Stimulated activated naive CD4-positive, alpha-beta T cell treated with Interleukin-2 at 50 U/mL for 16 hours (primary cell): ENCODE results near the gene PITPNM1.
"Not testable (repeated sequence)": the region's sequence is repeated elsewhere in the genome, so short reads cannot be mapped to it uniquely, and the experiment has no call there.

Experiments
- DNase-seq: peaks from one replicate; lab custom pipeline; 2025; lab: John Stamatoyannopoulos, UW

PITPNM1 gene

DNA sequence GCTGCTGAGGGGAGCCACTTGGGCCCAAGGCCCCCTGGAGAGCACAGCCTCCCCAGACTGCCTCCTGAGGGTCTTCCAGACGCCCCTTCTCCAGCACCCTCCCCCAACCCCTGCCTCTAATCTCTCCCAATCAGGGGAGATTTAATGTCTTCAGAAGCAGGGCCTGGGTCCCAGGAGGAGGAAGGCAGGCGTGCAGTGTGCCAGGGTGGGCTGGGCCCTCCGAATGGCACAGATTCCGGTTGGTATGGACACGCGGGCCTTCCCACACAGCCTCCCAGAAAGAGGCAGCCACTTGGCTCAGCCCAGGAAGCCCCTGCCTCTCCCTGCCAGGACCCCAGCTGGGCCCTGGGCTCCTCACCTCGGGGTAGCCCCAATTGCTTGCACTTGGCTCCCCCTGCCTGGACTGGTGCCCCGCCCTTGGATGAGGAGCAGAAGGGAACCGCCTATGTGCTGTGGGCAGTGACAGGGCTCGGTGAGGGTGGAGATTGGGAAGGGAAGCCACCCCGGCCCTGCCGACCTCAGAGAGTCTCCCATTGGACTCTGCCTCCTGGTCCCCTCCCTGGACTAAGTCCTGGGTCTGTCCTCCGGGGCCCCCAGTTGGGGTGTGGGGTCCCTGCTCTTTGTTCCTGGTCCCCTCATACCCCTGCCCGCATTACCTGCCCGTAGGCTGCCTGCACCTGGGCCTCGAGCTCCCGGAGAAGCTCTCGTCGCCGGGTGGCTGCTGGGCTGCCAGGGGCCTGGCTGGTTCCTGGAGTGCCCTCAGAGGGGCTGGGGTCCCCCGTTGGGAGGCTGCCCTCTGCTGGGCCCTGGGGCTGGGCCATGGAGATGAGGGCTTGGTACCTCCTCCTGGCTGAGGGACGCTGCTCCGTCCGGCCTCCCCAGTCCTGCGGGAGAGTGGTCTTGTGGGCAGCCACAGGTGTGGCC lies 18.7 kb upstream of the PITPNM1 start:
- DNase-seq = no peak

DNA sequence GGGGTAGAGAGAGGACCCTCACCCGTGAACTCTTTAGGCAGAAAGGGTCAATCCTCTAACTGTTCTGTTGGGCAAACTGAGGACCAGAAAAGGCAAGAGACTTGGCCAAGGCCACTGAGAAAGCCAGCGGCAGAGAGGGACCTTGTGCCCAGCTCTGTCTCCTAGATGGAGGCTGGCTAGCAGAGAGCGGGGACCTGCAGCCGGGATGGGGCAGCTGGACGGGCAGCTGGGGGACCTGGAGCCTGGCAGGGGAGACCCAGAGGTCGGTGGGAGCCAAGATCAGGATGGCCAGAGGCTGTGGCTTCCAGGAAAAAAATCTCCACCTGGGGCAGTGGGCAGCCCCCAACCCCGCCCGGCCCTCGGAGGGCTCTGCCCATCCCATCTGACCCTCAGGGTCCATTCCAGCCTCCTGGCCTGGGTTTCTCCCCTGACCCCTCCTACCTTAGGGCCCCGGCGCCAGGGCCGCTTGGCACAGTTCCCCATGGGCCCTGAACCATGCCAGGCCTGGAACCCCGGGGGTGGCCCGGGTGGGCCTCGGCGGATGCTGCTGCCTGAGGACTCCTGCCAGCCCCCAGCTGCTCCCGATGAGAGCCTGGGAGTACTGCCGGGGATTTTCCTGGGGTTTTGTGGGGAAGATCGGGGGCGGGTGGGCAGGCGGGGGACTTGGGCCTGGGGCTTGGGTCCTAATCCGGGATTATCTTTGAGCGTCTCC lies 17.8 kb upstream of the PITPNM1 start, which contains the start of gene CABP2:
TSS of gene CABP2 (minus strand) at position 603 of the 712 bp plus-strand sequence. CDS start at position 483, 120 bp downstream.
- DNase-seq = no peak

DNA sequence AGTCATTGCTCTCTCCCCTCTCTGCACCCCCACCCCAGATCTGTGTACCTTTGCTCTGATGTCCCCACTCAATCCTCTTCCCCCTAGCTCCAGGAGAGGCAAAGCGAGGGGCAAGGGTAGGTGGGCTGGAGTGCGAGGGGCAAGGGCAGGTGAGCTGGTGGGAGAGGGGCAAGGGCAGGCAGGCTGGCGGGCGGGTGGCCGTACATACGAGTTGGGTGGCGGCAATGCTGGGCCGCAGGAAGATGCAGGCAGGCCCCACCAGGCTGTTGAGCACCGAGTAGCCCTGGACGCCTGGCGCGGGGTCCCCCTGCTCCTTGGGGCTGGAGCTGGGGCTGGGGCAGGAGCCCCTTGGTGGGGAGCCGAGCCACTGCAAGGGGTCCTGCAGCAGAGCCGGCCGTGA lies 17.2 kb upstream of the PITPNM1 start:
- DNase-seq = no peak

DNA sequence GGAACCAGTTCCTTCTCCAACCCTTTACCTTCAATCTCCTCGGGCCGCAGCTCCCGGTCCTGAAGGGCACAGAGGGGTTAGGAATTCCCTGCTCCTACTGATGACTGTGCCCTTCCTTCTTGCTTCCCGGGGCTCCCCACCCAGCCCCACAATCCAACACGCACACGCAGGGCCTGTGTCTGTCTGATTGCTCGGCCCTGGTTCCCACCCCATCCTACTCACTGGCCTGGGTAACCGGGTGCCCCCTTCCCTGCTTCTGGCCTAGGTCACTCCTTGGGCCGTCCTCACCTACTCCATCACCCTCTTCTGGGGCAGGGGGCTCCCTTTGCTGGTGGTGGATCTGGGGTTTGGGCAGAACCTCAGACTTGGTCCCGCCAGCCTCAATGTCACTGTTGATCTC lies 16.8 kb upstream of the PITPNM1 start:
- DNase-seq = no peak

DNA sequence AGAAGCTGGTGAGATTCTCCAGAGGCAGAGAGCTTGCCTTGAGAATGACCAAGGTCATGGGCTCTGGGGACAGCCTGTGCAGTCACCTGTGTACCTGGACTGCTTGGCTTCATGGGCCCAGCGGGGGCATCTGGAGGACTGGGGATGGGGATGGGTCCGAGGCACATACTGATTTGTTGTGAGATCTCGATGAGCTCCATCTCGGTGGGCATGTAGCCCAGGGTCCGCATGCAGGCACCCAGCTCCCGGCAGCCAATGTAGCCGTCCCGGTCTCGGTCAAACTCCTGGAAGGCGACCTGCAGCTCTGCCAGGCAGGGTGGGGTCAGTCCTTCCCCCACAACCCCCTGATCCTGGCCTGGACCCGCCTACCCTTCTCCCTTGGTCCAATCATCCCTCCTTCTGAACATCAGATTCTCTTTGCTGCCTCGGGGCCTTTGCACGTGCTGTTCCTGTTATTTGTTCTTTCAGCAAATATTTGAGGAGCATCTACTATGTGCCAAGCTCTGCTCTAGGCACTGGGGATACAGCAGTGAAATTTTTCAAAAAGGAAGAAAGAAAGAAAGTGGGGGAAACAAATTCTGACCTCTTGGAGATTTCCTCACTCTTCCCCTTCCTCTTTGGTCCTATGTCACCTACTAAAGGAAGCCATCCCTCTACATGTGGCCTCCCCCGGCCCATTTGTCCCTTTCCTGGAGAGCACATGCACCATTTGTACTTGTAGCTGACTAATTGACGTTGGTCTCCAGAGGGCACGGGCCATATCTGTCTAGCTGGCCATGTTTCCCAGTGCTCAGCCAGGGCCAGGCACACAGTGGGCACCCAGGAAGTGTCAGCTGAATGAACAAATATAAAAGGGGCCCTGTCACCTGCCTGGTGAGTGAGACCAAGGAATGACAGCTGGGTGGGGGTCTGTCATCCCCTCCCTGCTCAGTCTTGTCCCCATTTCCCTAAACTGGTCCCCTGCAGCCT lies 16.0 kb upstream of the PITPNM1 start:
- no peak for DNase-seq

DNA sequence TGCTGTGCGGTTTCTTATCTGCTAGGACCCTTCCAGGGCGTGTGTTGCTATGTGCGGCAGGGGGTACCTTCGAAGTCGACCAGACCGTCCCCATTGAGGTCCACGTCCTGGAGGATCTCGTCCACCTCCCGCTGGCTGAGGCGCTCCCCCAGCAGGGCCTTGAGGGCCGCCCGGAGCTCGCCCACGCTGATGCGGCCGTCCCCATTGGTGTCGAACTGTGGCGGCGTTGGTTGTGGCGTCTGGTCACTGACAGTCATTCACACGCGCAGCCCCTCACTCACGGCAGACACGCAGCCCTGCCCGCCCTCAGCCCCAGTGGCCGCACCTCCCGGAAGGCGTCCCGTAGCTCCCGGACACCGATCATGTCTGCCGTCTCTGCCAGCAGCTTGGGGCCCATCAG lies 14.6 kb upstream of the PITPNM1 start:
- DNase-seq = no peak

DNA sequence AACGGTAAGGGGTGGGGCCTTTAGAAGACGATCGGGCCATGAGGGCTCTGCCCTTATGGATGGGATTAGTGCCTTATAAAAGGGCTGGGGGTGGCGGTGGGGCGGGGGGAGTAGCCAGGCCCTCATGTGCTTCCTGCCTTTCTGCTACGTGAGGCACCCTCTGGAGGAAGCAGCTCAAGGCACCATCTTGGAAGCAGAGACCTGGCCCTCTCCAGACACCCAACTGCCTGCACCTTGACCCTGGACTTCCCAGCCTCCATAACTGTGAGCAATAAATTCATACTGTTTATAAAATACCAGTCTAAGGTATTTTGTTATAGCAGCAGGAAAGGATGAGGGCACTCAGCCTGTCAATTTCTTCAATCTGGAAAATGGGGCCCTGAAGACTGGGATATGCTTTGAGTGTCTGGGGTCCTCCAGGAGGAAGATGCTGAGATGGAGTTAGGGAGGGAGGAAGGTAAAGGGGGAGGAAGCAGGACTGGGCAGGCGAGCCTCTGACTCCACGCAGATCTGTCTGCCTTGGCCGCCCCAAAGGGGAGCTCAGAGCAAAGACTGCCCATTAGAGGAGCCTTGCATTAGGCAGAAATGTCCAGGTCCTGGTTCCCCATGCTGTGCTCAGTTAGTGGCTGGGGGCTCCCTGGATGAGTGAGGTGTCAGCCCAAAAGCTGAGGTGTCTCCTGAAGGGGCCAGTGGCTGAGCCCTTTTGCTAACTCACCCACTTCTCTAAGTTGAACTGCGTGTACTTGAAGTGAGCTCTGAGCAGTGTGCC lies 12.8 kb upstream of the PITPNM1 start:
- no peak for DNase-seq

DNA sequence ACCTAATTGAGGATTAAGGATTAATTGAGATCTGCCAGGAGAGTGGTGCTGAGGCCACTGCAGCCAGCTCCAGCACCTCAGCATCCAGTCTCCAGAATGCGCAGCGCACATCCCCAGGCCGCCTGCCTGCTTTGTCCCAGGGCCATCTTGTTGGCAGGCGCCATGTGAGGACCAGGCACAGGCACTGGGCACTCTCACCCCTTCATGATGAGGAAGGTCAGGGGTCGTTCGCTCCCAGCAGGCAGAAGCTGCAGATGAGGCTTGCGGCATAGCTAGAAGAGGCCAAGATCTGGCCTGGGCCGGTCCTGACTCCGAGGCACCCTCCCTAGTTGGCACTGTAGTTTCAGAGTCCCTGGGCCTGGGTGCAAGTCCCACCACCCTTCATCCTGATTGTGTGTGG lies 11.6 kb upstream of the PITPNM1 start:
- DNase-seq = no peak

DNA sequence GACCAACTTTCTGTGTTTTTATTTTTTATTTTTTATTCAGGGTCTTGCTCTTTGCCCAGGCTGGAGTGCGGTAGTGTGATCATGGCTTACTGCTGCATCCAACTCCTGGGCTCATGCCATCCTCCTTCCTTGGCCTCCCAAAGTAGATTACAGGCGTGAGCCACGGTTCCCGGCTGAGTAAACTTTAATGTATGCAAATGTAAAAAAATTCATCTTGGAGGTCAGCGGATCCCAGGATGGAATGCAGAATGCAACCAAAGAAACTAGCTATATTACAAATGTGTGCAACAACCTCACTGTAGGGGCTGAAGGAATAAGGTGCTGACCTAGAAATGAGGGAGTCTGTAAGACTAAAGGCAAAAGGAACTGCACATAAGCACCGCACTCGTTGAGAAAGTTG lies 9.0 kb upstream of the PITPNM1 start:
- DNase-seq = no peak

DNA sequence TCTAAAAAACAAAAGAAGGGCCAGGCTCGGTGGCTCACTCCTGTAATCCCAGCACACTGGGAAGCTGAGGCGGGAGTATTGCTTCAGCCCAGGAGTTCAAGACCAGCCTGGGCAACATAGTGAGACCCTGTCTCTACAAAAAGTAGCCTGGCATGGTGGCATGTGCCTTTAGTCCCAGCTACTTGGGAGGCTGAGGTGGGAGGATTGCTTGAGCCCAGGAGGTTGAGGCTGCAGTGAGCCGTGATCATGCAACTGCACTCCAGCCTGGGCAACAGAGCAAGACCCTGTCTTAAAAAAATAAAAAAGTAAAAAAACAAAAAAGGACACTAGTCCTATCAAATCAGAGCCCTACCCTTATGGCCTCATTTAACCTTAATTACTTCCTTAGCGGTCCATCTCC lies 6.4 kb upstream of the PITPNM1 start:
- not testable (repeated sequence) for DNase-seq

DNA sequence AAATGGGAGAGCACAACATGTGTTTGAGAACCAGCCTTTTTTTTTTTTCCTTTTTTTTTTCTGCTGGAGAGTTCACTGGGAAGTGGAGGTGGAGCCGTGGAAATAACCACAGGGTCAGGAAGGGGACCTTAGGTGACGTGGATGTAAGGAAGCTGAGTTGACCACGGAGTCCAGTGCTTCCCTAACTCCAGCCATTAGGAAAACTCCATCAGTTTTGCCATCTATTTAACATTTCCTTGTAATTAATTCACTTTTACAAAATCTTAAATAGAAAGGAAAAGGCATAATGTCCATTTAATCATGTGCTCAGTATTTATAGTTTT lies 4.8 kb upstream of the PITPNM1 start:
- DNase-seq = no peak

DNA sequence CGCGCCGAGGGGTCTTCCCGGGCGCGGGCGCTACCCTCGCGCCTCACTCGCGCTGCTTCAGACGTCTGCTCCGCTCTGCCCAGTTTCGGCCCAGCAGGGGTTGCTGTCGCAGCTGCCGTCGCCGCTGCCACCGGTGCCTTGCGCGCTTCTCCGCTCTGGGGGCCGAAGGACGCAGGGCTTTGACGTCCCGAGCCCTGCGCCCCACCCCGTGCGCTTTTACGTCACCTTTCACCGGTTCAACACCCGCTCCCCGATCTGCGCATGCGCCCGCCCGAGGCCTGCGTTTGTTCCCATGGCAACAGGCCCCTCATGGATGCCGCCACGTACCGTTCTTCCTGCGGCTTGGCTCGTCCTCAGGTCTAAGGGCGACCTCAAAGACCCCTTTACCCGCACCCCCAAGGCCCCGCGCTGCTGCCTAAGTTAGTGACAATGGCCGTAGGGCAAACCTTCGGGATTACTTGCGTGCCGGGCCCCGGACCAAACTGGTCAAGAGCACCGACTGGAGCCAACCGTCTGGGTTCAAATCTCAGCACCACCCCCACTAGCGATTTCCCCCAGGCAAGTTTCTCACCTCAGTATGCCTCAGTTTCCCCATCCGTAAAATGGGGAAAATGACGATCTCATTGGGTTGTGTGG lies 3.4 kb upstream of the PITPNM1 start:
- DNase-seq = peak; percentile 97

DNA sequence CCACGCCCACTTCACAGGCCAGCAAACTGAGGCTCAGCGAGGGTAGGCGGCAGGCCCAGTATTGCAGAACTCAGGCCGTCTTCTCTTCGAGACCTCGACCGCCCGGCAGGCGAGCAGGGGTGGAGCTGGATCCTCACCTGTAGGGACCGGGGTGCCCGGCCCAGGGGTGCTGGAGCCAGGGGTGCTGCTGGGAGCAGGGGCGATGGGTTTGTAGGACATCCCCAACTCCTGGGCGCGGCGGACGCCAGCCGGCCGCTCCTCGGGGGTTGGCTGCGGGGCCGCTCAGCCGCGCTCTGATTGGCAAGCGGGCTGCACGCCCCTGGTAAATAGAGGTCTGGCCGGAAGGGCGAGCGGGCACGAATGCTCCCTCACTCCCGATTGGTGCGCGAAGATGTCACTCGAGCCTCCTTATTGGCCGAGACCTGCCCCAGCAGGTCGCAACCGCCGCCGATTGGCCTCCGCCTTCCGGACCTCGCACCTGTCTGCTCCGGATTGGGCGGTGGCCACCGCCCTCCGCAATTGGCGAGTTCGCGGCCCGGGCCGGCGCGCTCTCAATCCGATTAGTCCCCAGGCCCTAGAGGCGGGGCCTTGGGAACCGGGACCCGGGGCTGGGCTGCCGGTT lies 2.8 kb upstream of the PITPNM1 start, which contains the start of gene CDK2AP2:
TSS of gene CDK2AP2 (minus strand) at position 299 of the 622 bp plus-strand sequence. CDS start at position 219, 80 bp downstream.
- DNase-seq = peak; percentile 98

DNA sequence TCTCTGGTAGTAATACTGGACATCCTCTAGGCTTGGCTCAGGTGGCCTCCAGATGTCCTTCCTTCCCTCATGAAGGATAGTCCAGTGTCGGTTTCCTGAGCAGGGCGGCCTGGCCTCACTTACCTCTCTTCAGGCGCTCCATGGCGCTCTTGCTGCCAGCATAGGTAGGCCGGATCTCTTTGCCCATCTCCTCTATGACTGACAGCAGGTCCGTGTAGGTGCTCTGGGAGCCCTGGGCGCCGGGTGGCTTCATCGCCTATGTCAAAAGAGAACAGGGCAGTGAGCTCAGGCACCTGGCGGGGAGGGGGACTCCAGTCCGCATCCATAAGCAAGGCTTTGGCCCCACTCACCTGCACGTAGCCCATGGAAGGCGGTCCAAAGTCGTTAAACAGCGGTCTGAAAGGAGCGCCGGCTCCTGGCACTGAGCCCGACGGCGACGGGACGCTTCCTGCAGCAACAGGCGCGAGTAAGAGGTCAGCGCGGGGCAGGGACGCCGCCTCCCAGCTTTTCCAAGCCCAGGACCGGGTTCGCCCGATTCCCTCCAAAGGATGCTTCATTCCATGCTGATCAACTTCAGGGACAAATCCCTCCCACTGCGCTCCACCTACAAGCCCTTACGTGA lies 2.2 kb upstream of the PITPNM1 start:
- DNase-seq = no peak

DNA sequence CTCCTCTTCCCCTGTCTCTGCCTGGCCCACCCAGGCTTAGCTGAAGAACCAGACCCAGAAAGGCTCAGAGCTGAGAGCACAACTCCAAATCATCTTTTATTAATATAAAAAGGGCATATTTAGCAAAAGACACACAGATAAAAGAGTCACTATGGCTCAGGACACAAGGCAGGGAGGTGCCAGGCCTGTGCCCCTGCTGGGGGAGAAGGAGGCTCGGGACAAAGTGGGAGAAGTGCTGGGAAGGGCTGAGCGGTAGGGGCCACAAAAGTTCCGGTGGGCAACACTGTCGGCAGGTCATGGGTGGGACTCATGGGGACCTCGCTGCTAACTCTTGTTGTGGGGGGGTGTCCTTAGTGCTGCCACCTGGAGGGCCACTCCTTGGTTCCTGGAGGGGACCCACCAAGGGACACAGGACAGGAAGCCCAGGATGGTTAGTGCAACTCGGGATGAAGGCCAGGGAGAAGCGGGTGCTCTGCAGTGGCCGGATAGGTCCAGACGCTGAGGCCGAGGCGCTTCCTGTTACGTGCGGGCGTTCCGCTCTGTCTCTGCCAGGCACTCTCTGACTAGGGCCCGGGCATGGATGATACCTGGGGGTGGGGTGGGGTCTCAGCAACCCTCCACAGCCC lies 1.4 kb upstream of the PITPNM1 start:
- DNase-seq = no peak

DNA sequence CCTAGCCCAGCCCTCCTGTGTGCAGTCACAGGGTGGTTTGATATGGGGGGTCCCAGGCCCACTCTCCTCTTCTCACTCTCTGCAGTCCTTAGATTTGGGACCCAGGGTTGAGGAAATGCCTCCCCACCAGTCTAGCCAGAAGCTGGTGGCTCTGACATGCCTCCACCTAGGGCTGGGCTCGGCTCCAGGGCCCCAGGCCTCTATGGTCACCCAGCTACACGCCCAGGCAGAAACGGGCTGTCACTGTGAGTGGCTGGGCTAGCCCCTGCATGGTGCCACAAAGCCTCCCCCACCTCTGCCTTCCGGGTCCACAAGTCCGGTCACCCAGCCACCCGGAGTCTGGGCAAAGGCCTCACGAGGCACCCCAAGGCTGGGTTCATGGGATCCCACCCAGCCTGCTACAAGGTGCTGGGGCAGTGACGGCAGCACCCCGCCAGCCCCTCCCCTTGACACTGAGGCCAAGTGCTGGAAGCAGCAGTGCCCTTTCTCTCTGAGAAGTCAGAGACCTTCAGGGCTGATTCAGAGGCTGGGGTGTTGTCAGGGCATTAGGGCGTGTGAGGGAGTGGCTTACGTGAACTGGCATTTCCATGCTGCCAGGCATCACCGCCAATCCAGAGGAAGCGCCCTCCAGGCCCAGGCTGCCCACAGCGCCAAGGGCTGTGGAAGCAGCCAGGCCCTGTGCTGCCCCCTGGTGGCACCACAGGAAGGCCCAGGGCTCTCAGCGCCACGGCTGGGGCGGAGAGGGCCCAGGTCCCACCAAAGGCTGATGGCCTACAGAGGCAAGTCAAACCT lies 638 bp upstream of the PITPNM1 start:
- DNase-seq = peak; percentile 90

DNA sequence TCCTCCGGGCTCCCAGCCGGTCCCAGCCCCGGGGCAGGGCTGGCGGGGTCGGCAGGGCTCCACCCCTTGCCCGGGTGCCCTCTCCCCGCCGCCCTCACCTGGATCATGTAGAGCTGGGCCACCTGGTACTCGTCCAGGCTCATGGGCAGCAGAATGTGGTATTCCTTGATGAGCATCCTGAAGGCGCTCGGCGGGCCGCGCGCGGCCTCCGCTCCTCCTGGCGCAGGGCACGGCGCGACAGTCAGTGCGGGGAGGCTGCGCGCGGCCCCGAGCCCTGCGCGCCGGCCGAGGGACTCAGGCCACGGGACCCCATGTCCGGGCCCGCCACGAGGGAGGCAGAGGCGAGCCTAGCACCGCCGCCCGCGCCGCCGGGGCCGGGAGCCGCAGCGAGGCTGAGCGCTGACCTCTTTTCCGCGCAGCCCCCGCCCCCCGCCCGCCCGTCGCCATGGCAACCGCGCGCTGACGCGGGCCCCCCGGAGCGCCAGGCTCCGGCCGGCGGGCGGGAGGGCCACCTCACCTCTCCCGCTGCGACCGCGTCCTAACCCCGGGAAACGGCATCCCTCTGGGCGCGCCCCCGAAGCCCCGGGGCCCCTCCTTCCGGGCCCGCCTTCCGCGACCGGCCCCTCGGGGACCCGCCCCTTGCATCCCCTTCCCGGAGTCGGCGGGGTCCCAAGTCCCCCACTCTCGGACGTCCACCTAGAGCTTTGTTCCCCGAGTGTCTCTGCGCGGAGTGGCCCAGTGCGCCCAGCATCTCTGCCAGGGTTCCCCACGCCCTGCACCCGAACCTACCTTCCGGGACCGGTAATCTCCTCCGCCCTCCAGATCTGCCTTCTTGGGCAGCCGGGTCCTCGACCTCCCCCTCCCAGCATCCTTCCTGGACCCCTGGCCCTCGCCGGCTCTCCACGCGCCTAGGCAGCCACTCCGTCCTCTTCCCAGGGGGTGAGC lies 886 bp downstream of the PITPNM1 start:
- DNase-seq = peak; percentile 26
